Stimulated activated CD4-positive, alpha-beta T cell treated with anti-CD3 and anti-CD28 coated beads, Interleukin-1b, Interleukin-23, amount 100 ng/mL, for 24 hours (primary cell): ENCODE measurements around the gene NTPCR.
"Not testable (repeated sequence)": the region's sequence is repeated elsewhere in the genome, so short reads cannot be mapped to it uniquely, and the experiment has no call there.

Source experiments
- DNase-seq, 4 experiments: peaks; one replicate each; pipeline ENCODE4 v3.0.0-alpha.2; 2020; ENCODE audit warnings: low read depth in 4 of 4, low spot score in 1 of 4

Gene NTPCR

GRCh38 chr1:232925421-232926220, 24.8 kb upstream of the NTPCR start:
- no peak for DNase-seq

DNA sequence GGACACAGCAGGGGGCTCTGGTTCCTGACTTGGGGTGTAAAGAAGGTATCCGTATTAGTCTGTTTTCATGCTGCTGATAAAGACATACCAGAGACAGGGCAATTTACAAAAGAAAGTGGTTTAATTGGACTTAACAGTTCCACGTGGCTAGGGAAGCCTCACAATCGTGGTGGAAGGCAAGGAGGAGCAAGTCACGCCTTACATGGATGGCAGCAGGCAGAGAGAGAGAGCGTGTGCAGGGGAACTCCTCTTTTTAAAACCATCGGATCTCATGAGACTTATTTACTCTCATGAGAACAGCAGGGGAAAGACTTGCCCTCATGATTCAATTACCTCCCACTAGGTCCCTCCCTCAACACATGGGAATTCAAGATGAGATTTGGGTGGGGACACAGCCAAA, 23.2 kb upstream of the NTPCR start:
- not testable (repeated sequence) for DNase-seq

DNA sequence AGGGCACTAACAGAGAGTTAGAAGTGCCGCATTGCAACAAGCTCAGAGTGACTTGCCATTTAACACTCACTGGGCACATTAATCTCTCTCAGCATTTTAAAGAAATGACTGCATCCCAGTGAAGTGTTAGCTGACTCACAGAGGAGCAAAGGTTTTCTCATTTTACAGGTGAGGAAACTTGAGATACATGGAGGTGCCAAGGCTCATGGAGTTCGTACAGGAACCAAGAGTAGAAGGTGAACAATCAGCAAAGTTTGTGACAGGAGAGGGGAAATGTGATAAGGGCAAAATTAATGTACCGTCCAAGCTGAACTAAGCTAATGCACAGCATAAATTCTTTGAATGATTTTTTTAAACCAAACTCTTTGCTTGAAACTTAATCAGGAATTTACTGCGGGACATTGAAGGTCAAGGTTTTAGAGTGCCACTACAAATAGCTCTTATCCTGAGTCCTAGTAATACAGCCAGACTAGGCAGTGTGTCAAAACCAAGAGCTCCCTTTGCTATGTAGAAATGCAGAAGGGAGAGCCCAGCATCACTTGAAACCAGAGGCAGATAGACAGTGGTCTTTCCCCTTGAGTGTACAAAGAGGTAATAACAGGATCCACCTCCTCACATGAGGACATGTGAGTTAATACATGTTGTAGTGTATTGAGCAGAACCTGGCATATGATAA, 22.4 kb upstream of the NTPCR start:
- DNase-seq: no peak

DNA sequence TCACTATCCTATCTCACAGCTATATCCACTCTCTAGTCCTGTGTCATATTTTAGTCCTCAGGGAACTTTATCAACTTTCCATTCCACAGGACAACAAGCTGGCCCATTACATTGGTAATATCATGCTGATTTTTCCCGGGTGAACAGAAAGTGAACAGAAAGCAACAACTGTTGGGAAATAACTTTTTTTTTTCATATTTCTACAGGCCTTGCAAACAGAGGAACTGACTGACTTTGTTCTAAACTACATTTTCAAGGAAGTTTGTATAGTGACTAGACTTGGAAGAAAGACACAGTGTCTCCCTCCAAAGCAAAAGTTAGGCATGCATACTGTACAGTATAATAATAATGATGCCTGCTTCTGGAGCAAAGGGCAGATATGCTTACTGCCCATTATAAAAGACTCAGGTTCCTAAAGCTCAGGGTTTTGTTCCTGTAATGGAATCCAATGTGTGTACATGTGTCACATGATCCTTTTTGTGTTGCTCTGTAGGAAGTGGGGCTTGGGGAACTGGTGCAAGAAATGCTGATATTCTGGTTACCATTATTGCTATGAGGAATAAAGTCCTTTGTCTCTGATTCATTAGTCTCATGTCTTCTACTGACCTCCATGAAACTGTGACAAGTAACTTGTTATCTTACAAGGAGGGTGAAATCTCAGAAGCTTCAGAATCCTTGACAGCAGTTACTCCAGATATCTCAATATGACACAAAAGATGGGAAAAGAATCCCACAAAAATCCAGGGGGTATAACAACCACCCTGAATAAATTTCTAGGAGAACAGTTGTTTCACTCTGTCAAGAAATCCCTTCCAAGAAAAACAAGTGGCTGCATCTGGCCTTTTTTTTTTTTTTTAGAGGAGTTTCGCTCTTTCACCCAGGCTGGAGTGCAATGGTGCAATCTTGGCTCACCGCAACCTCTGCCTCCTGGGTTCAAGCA, 17.7 kb upstream of the NTPCR start:
- DNase-seq: no peak

GRCh38 chr1:232936941-232937340, 13.5 kb upstream of the NTPCR start:
- DNase-seq: no peak

DNA sequence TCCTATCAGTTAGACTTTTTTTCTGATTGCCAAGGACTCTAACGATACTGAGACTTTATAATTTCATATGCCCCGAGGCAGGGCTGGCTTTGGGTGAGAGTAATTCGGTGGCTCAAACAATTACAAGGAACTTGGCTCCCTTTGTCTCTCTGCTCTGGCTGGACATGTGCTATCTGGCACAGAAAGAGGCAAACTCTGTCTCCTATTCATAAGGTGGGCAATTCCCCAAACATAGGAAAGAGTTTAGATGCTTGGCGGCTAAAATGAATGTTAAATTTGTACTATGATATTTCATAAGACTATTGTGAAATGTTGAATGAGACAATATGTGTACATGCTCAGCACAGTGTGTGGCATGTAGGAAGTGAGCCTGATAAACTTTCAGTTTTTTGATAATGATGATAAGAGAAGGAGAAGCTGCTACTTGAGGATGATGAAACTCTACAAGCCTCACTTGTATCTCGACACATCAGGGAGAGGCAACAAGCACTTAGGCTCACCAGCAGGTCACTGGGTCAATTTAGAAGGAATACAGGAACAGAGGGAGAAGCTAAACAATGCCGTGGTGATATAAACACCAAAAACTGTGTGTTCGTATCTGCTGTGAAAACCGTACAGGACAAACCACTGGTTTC, 12.6 kb upstream of the NTPCR start:
- no peak for DNase-seq

- no peak for DNase-seq
Observed at GRCh38 chr1:232938926-232939325, 11.5 kb upstream of the NTPCR start.

DNA sequence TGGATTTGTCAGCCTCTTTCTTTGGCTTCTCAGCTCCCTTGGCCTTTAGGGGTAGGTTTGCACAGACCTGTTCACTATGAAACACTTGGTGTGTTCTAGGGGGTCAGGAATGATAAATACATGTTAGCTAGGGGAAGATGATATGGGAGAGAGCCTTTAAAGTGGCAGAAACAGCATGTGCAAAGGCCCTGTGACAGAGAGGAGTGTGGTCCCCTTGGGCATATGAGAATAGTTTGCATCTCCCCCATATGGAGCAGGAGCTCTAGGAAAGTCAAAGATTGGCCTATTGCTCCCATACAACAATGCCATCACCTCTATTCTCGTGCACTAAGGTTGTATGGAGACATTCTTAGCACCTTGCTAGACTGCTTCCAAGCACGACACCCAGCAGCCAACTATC, 10.7 kb upstream of the NTPCR start:
- no peak for DNase-seq

DNA sequence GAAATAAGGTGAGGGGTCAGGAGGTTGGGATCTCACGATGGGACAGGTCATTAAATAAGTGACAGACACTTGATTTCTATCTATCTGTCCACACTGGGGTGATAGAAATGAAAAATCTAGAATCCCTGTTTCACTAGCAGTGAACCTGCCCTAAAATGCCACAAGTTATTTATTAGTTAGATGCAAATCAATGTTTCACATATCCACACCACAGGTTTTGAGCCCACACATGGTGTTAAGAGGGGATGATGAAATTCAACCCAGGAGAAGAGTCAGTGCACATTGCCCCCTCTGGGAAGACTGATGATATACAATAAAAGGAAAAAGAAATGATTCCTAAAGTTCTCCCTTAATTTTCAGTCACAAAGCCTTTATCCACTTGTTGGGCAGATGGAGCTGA, 10.1 kb upstream of the NTPCR start:
- DNase-seq: no peak

- DNase-seq: no peak
Observed at GRCh38 chr1:232942413-232943294, 7.8 kb upstream of the NTPCR start.

GRCh38 chr1:232943679-232944252, 6.6 kb upstream of the NTPCR start:
- no peak for DNase-seq

GRCh38 chr1:232944347-232944746, 6.1 kb upstream of the NTPCR start:
- DNase-seq: no peak

GRCh38 chr1:232949636-232950196, 695 bp upstream of the NTPCR start:
- no peak for DNase-seq

- no peak for DNase-seq
Observed at GRCh38 chr1:232951180-232951579, 769 bp downstream of the NTPCR start.

DNA sequence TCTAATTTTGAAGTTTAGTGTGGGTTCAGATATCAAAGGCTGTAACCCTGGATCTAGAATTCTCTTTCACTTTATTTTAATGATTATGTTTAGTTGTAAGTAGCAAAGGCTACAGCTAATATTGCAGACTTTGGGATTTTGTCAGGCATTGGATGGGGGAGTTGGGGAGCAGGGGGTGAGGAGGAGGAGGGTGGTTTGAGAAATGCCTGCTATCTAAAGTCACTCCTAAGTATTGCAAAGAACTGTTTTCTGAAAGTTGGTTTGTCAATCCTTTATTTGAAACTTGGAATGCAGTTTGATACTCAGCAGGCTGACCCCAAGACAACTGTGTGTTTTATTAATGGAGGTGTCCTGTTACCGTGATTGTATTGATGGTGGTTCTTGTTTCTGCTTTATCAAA, 1.2 kb downstream of the NTPCR start:
- DNase-seq: no peak

DNA sequence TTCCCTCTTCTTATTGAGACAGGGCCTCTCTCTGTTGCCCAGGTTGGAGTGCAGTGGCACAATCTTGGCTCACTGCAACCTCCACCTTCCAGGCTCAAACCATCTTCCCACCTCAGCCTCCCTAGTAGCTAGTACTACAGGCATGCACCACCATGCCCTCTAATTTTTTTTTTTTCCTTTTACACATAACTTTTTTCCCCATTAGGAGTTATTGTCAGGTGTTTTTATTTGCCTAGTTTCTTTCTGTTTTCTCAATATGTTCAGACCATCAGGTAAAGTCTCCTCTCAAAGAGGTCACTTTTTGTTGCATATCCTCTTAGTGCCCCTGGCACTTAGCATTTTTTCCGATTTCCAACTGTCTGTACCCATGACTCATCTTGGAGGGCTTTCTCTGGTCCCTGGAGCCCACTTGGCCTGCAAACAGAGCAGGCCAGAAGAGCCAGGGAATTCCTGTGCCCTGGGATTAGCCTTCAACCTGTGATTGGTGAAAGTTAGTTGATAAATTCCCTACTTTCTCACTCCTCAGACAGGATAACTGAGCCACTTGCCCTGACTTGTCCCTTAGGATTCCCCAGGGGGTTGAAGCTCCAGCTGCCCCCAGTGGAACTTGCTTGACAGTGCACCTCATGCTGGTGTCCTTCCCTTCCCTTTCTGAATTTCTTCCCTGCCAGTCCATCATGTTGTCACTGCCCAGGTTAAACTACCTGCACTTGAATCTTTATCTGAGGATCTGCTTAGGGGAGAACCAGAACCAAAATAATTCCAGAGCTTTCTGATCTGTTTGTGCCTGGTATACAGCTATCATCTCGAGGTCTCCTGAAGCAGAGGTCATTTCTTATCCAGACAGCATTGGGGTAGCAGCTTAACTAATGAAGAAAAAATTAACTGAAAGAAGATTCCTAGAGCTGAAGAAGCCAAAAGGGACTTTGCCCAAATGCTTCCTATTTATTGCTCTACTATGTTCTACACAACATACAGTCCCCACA, 2.4 kb downstream of the NTPCR start:
- no peak for DNase-seq

- DNase-seq: no peak
Observed at GRCh38 chr1:232954594-232955365, 4.4 kb downstream of the NTPCR start.

DNA sequence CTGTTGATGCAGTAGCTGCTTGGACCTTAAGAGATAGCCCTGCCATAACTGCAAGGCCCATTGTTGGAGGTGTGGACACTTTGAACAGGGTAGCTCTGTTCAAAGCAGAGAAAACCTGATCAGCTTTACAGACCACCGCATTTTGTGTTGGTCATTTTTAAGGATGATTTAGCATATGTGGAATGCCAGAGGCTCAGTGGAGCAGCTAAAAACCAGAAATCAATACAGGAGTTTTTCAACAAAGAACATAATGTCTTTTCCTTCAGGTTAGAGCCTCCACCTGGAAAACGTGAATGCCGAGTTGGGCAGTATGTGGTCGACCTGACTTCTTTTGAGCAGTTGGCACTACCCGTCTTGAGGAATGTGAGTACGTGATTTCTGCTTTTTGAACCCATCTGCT, 5.7 kb downstream of the NTPCR start:
- no peak for DNase-seq
